GM19238 (cell line): ENCODE measurements around the gene NEK2.
"Not testable (repeated sequence)": the region's sequence is repeated elsewhere in the genome, so short reads cannot be mapped to it uniquely, and the experiment has no call there.

Experiments
- DNase-seq: peaks from one replicate; pipeline ENCODE4 v3.0.0; 2011; ENCODE audit warnings: low spot score; ENCODE audit not compliant: insufficient read length

NEK2 gene

DNA sequence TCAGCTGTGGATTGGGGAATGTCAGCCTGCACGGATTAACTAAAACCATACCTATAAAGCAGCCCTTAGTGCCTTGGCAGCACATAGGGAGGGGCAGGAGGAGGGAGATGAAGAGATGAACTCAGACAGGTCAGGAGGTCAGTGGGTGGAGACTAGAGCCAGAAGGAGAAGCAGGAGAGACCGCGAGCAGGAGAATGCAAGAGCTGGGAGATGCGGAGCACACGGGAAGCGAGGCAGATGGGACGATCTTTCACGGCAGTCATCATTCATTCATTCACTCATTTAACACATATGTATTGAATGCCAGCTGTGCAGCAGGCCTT is 41.9 kb downstream of the NEK2 start:
- no peak for DNase-seq

DNA sequence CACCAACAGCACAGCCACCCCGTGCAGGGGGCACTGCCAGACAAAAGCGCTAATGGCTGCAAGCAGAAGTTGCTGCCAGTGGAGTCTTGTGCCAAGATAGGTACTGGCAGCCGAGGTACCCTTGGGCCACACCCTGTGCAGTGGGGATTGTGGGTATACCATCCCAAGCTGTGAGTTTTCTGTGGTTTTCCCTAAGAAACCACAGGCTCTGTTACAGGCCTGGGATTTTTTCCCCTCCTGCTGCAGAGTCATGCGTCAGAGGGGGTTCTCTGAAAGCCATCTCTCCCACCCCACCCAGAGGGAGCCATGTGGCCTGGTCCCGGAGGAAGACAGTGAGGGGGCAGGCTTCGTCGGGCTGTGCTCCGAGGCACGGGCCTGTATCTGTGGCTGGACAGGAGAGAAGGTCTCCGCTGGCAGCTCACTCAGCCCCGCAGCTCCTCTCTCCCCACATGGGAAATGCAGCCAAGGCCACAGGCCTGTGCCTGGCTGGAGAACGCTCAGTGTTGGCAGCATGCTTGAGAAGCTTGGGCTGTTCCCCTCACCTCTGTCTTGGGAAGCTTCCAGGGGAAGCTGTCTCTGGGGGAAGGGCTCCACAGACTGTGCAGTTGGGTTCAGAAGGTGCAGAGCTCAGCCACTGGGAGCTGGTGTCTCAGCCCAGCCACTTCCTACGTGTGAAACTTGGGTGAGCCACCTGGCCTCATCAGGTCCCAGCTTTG is 42.5 kb downstream of the NEK2 start:
- no peak for DNase-seq

DNA sequence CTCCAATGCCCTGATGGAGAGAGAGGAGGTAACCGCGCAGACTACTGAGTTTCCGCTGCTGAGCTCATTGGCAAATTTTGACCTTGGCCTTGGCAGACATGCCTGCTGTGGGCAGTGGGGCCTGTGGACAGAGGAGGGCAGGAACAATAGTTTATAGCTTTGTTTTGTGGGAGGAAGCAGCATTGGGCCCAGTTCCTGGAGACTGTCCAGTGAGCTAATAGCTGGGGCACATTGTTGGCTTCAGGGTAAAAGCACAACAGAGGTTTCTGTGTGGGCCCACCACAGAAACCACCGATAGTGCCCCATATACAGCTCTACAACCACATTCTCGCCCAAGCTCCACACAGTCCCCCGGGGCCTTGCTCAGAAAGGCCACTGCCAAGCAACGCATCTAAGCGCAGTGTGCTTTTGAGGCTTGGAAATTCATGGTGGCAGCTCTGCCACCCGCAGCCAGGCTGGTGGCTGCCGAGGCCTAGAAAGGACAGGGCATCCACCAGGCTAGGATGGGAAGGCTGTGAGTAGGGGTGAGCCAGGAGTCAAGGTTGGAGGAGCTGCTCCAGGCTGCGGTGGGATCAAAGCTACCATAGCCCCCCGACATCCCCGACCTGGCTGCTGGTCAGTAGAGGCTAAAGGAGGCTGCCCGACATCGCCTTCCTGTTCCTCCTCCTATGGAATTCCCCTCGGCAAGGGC is 43.2 kb downstream of the NEK2 start:
- DNase-seq = no peak

DNA sequence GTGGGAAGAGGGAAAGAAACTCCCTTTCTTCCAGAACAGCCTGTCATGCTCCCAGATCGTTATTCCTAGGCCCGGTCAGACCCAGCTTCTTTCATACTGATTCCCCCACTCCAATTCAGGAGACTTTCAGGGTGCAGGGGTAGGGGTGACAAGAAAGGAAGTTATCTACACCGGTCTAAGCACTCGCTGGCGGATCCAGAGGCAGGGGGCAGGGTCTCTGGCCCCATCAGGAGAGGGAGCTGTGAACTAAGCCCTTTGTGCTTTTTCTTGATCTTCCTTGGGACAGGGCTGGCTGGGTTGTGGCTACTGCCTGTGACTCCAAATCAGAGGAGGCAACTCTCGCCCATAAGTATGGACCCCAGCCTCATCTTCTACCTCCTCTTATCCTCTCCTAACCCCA is 44.3 kb downstream of the NEK2 start:
- no peak for DNase-seq

DNA sequence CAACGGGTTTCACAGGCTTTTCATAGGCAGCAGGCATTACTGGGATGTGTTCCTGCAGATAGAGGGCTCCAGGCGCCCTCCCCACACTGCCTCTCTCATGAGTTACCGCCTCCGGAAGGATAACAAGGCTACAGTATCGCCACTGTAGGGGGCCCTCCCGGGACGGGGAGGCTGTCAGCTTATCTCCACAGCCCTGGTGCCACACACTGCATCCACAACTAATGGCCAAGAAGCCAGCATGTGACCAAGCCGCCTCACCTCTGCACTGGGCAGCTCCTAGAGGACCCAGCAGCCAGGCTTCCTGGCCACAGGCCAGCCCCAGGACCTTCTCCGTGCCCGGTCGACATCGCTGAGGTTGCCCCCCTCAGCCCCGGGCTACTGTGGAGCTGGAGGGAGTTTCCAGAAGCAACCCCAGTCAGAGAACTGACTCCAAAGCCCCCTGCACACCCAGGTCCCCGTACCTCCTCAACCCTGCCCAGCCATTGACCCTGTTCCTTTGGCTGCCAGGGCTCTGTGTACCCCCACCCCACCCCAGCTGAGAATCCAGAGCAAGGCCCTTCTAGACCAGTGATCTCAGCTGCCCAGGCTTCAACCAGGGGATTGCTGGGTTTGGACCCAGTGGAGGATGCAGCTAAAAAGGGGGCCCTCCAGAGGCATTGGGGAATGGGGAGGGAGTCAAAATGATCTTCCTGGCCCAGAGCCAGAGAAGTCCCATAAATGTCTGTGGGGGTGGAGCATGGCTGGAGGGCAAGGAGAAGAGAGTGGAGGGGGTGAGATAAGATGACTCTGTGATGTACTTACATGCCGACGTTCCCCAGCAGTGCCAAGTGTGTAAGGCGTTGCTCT is 45.0 kb downstream of the NEK2 start:
- DNase-seq = no peak

DNA sequence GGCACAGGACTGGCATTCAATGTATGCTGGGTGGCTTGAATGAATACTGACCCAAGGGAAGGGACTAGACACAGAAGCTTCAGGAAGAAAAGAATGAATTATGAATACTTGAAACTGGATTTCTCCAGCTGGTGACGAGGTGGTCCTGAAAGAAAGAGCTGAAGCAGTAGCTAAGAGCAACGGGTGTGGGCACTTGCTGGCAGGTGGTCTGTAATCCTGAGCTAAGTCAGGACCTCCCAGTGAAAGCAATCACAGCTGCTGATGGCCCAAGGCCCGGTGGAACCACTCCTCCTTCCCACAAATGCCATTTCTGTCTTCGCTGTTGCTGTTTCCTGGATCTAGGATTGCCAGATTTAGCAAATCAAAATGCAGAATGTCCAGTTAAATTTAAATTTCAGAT is 47.0 kb downstream of the NEK2 start:
- no peak for DNase-seq

DNA sequence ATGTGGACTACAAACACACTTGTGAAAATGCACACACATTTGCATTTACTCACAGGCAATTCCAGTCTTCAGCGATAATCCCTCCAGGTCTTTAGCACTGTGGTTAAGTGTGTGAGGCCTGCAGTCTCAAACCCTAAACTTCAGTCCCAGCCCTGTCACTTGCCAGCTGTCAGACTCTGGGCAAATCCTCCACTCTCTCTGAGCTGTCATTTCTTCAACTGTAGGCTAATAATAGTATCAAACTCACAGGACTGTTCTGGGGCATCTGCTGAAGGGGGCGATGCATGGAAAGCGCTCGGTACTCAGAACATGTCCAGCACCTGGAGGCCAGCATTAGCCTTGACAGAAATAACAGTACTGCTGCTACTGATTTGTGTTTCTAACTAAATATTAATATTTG is 48.2 kb downstream of the NEK2 start:
- DNase-seq = no peak

DNA sequence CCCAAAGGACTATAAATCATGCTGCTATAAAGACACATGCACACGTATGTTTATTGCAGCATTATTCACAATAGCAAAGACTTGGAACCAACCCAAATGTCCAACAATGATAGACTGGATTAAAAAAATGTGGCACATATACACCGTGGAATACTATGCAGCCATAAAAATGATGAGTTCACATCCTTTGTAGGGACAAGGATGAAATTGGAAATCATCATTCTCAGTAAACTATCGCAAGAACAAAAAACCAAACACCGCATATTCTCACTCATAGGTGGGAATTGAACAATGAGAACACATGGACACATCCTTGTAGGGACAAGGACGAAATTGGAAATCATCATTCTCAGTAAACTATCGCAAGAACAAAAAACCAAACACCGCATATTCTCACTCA is 49.6 kb downstream of the NEK2 start:
- DNase-seq = not testable (repeated sequence)

DNA sequence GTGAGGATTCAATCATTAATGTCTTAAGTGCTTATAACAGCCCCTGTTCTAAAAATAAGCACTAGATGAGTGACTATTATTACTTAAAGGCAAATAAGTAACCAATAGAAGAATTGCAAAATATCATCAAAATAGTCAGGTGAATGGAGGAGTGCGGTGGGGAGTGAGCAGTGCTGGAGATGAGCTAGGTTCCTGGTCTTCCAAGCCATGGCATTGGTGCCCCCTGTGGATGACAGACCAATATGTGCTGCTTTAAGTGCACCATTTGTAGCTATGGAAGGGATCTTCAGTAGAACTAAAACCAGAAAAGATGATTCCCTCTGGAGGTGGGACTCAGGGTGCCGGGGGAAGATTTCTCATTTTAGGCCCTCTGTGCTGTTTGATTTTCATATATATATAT is 50.4 kb downstream of the NEK2 start:
- no peak for DNase-seq

DNA sequence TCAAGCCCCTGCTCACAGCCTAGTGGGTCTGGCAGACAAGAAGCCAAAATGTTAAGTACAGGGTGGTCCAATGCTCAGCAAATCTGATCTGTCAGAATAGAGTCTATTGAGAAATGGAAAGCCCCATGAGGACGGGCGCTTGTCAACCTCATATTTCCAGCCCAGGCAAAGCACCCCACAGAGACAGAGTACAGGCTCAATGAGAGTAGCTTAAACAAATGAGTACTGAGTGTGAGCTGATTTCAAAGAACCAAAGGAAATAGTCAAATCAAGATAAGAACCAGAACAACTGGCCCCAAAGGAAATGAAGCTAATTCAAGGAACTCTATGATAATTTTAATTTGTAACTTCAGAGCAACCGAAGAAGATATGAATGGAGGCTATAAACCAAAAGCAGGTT is 51.9 kb downstream of the NEK2 start:
- no peak for DNase-seq

DNA sequence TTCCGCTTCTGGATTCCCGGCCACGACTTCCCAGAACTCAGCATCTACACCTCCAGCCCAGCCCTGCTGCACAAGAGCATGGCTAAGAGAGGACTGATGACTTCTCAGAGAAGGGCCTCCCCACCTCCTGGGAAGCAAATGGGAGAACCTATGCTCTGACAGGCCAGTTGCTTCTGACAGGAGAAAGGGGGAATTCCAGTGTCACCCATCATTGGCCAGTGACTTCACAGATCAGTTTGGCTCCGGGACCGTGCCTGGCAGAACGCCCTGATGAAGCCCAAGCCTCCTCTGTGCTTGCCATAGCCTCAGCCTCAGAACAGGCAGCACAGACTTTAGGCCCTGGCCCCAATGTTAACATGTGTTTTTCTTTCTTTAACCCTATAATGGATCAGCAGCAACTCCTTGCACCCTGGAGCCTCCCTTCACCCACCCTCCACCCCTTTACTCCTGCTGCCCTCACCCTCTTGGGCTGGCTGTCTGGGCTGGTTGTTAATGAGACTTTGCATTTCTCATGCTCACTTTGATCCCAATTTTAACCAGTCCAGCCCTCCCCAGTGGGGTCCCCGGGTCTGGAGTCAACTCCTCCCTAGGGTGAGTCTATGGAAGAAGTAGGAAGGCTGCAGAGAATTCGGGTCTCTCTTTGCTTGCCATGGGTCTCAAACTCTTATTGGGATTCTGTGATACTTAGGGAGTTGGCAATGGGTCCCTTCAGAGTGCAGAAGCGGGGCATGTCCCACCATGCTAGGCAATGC is 53.8 kb downstream of the NEK2 start:
- no peak for DNase-seq

DNA sequence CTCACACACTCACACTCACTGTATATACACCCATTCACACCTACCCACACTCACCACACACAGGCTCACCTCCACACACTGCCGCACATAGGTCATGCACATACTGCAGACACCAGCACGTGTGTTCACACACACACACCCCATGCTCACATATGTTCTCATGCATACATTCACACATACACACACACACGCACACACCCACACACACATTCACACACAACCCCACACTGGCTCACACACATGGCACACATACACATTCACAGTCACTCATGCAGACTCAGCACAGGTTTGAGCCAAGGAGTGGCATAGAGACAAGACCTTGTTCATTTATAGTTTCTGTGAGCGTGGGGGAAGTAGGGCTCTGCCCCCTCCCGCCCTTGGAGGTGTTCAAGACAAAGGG is 55.3 kb downstream of the NEK2 start:
- no peak for DNase-seq

DNA sequence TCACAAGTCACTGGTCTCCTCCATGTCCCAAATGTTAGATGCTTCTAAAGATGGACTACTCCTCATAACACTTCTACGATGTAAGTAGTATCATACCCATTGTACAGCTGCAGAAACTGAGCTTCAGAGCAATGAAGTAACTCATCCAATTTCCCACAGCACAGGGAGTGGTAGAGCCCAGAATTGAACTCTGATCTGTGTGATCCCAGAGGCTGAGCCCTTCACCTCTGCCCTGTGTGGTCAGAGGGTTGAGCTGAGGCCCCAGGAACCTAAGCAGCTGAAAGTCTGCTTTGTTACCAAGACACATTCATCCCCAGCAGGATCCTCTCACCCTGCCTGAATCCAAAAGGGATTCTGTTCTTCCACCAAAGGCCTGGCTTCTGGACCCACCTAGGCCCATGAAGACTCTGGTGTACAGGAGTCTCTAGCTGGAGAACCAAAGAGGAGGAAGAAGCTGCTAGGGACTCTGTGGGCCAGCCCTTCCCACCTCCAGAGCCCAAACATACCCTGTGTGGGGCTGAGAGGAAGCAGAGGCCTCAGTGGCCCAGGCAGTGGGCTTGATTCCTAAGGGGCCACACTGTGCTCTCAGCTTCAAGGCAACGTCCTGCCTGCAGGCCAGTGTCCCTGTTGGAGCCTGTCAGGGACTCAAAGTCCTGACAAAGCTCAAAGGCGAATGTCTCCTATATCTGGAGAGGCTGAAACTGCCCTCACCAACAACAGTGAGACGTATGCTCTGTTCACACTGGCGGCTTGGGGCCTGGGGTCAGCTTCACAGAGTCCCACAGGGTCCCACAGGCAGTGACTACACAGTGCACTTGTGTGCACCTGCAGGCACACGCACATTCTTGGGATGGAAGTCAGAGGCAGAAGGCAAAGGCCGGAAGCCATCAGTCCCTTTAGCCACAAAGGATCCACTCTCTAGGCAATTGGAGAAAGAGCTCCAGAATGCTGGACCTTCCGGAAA is 56.1 kb downstream of the NEK2 start:
- no peak for DNase-seq

DNA sequence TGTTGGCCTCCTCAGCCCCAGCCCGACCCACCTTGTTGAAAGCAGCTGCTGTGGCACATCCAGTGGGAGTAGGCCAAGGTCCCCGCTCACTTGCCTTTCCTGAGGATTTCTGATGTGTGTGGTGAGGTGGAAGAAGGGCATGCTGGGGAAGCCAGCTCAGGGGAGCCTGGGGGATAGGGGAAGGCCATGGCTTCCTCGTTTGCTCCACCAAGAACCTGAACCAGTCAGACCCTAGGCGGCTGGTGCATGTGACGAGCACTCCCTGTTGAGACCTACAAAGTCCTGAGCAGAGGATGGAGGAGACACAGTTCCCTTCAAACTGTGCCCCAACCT is 58.5 kb downstream of the NEK2 start:
- DNase-seq = no peak

DNA sequence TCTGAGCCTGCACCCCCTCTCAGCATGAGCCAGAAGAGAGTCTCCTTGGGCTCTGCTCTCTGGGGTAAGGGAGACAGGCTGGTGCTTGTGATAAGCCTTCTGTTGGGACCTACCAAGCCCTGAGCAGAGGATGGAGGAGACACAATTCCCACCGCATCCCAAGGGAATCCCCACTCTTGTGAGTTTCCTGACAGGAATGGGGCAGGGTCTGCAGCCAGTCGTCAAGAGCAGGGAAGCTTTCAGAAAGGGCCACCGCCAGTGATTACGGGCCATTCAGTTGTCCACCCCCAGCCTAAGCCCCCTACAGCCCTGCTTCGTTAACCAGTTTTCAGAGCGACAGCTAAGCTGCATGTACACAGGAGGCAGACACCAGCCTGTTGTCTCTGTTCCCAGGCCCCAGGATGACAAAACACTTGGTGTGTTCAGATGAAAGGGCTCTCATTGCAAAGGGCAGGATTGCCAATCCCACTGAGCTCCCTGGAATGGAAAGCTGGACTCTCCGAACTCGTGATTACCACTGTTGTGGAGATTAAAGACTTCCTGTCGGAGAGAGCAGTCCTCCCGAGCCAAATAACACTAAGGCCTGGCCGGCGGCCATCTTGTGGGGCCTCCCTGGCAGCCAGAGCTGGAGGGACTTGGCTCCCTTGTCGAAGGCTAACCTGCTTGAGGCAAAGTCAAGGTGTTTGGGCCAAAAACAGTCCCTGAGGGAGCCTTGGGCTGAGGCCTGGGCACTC is 59.0 kb downstream of the NEK2 start:
- DNase-seq = no peak

DNA sequence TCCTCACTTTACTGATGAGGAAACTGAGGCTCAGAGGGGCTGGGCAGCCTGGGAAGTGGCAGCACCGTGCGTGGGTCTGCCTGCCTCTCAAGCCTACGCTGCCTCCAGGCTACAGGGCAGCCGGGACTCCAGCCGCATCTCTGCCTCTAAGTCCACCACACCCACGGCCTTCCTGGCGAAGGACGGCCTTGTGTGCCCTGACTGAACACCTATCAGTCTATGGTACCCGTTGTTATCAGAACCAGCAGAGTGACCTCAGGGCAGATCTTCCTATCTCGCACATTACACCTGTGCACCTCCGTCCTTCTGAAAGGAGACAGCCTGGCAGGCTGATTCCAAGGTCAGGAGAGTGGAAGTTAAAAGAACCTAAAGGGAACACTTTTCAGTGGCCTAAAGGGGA is 60.8 kb downstream of the NEK2 start:
- DNase-seq = no peak

DNA sequence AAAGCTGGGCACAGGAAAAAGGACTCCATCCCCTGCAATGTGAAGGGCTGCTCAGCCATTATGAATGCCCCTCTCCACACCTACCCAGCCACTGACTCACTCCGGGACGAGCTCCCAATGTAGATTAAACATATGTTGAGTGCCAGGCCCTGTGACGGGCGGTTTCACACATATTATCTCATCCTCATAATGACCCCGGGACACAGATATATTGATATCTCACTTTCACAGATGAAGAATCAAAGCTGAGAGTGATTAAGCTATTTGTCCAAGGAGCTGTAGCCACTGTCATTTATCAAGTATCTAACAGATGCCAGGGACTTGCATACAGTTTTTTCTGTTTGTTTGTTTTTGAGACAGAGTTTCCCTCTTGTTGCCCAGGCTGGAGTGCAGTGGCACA is 61.5 kb downstream of the NEK2 start:
- DNase-seq = no peak

DNA sequence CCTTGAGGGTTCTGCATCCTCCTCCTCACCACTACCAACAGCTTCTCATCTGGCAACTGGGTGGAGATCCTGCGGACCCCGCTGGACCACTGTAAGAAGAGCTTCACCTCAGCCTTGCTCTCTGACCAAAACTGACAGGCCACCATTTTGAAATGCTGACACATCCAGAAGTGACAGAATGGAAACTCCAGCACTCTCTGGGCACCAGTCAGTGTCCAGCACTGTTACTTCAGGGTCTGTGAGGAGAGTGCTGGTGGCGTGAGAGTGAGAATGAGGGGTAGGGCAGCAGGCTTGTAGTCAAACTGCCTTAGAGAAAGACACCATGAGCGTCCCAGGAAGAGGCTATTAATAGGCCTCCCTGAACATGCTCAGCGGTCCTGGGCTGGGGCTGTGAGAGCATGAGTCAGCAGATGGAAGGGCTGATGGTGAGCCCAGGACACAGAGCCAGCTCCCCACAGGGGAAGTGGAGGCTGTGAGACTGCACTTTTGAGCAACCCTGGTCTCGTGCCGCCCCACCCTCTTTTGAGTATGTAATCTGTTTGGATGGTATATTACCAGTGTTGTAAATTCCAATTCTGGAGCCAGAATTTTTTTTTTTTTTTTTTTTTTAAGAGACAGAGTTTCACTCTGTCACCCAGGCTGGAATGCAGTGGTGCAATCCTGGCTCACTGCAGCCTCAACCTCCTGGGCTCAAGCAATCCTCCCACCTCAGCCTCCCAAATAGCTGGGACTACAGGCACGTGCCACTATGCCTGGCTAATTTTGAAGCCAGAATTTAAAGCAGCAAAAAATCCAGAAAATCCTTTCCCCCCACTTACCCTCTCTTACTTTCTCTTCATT is 62.1 kb downstream of the NEK2 start:
- no peak for DNase-seq

DNA sequence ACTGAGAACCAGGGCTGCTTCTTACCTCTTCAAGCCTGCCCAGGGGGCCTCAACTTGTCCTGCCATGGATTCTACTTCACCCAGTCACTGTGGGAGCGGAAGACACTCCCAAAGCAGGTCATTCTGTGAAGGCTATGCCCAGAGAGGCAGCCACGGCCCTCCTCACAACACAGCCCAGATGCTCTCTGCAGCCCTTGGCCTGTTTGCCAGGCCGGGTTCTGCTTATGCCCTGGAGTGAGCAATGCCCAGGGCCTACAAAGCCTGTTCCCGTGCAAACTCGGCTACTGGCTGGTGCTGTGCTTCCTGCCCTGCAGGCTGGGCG is 62.7 kb downstream of the NEK2 start:
- DNase-seq = no peak
